ENCODE measurements around the gene PKNOX1.
"Not testable (repeated sequence)": the region's sequence is repeated elsewhere in the genome, so short reads cannot be mapped to it uniquely, and the experiment has no call there.

Gene PKNOX1

DNA sequence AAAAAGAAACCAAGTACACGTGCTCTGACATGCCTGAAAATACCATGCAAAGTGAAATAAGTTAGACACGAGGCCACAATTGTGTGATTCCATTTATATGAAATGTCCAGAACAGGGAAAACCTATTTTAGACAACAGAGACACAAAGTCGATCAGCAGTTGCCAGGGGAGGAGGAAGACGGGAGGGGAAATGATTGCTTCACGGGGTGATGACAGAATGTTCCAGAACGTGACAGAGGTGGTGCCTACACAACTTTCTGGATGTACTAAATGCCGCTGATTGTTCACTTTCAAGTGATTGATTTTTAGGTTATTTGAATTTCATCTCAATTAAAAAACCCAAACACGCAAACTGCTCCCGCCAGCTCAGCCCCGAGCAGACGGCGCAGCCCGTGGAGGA lies 78.8 kb downstream of the PKNOX1 start:
- not testable (repeated sequence) for DNase-seq (ENCODE audit: low spot score)

DNA sequence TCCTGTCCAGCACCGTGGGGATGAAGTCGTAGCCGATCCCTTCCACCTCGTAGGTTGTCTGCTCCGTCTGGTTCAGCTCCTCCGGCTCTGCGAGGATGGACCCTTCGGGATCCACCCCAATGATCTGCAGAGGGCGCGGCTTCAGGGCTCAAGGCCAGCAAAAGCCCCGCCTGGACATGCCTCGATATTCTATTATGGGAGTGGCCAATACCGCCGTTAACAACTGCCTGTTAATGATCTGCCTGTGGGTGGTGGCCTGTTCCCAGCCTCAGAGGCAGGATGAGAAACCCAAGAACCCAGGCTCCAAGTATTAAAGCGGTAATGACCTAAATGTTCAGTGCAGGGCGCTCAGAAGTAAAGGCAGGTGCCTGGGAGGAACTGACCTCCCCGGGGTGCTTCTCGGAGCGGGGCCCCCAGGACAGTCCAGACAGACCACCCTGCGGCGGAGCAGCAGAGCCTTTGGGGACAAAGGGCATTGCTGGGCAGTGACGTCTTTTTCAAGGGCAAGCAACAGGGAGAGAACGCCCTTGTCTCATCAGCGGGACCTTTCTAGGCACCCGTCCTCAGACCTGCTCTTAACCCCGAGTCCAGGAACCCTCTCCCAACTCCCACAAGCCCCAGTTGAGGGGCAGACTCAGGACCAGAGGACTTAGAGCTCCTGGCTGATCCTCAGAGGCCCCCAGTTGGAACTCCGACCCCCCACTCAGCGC lies 88.7 kb downstream of the PKNOX1 start:
- DNase-seq (ENCODE audit: low spot score) = not testable (repeated sequence)

DNA sequence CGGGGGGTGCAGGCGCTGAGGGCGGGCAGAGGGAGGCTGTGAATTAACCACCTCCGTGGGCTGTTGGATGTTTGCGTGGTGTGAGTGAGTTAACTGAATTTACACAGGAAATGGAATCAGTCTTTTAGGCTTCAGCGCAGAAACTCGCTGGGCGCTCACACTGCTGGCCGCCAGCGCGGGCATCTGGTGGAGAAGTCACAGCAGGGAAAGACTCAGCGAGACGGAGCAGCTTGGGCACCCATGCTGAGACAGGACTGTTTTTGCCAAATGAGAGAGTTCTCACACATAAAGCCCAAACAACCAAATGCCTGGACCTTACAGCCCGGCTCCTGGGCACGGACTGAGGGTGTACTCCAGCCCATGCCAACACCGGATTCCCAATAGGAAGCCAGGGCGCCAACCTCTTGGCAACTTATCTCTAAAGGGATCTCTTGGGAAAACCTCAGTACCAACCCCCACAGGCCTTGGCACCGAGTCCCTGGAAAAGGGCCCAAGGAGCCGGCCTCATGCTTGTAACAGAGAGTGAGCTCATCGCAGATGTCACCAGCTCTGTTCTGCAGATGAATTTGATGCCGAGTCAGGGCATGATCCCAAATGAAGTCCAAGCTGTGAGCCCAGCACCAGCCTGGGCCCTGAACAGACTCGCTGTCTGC lies 90.0 kb downstream of the PKNOX1 start:
- DNase-seq (ENCODE audit: low spot score) = not testable (repeated sequence)

DNA sequence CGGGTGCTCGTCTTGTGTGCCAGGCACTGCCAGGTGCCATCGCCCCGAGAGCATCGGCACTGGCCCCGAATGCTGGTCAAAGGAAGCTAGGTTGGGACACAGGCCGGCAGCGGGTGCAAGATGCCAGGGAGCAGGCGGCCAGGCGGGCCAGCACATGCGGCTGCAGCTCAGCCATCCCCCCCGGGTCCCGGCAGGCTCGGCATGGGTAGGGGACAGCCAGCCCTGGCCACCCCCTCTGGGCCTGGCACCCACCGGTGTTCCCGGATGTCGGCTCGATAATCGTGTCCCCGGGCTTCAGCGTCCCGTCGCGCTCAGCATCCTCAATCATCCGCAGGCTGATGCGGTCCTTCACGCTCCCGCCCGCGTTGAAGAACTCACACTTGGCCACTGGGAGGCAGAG lies 91.6 kb downstream of the PKNOX1 start:
- not testable (repeated sequence) for DNase-seq (ENCODE audit: low spot score)

DNA sequence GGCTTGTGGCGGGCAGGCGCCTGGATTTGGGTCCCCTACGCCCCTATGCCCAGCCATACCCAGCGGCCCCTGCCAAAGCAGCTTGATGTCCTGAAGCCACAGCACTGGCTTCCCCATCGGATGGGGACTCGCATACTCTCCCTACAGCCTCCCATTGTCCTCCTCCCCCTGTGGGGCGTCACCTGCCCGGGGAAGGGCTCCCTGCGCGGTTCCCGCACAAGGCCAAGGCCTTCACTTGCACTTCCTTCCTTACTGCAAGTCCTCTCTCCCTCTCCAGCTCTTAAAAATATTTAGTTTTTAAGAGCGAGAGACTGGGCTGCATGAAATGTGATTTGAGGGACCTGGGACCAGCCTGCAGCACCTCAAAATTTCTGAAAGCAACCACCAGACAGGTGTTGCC lies 92.3 kb downstream of the PKNOX1 start:
- DNase-seq (ENCODE audit: low spot score) = not testable (repeated sequence)

DNA sequence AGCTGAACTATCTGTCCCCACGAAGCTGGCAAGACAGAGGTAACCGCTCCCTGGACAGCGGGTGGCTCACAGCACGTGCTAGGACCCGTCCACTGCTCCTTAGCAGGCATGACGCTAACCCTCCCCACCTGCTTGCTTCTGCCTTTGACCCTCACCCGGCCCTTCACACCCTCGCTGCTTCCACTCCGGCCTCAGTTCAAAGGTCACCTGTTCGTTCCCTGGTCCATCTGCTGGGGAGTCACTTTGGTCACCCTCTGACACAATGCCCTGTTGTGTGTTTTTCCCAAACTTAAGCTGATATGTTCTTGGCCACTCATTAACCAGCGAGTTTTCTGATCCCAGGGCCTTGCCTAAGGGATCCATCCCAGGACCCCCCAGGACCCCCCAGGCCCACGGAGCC lies 93.7 kb downstream of the PKNOX1 start:
- not testable (repeated sequence) for DNase-seq (ENCODE audit: low spot score)

DNA sequence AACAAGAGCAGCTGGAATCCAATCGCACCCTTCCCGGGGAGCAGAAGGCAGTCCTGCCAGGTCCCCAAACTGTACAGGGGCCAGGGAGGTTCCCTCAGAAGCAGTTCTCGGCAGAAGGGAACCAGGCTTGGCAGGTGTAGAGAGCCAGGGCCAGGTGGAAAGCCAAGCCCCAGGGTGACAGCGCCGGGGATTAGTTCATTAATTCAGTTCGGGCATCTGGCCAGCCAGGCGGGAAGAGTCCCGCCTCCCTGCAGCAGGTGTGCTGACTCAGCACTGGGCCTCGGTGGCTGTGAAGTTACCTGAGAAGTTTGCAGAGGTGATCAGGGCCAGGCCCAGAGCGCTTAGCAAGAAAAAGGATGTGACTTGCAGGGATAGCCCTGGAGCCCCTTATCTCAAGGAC lies 95.3 kb downstream of the PKNOX1 start:
- DNase-seq (ENCODE audit: low spot score) = not testable (repeated sequence)

DNA sequence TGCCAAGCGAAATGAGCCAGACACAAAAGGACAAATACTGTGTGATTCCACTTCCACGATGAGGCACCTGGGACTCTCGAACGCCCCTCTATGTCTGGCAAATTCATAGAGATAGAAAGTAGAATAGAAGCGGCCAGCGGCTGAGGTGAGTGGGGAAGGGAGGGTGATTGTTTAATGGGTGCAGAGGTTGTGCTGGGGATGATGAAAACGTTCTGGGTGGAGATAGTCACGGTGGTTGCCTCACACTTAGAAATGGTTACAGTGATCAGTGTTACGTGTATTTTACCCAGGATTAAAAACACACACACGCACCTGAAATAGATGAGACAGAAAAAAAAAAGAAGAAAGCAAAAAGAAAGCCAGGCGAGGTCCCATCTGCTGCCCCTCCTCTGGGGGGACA lies 98.4 kb downstream of the PKNOX1 start:
- DNase-seq (ENCODE audit: low spot score) = not testable (repeated sequence)

DNA sequence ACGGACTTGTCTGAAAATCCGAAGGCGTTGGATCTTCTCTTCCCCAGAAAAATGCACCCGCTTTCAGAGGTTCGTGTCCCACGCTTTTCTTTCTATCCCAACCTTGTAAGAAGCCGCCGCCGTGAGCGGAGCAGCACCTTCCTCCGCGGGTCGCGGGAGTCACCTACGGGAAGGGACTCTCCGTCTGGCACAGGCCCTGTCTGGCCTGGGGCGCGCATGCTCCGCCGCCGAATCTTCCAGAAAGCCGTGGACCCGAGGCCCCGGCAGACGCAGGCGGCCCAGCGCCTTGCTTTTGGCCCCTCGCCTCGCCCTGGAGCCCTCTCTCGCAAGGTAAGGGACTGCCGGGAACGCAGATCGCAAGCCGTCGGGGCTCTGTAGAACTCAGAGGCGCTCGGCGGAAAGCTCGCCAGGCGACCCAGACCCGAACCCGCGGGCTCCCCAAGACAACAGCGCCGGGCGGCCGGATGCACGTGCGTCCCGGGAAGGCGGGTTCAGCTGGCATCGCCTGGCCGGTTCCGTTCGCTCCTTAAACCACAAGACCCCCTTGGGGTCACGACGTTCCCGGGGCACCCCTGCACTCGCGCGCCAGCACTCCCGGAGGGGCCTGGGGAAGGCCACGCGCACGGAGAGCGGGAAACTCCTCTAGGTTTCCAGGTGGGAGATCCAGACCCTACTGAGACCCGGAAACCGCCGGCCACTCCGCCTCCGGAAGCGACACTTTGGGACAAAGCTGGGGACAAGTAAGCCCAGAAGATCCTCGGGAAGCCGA lies 100.2 kb downstream of the PKNOX1 start:
- not testable (repeated sequence) for DNase-seq (ENCODE audit: low spot score)

DNA sequence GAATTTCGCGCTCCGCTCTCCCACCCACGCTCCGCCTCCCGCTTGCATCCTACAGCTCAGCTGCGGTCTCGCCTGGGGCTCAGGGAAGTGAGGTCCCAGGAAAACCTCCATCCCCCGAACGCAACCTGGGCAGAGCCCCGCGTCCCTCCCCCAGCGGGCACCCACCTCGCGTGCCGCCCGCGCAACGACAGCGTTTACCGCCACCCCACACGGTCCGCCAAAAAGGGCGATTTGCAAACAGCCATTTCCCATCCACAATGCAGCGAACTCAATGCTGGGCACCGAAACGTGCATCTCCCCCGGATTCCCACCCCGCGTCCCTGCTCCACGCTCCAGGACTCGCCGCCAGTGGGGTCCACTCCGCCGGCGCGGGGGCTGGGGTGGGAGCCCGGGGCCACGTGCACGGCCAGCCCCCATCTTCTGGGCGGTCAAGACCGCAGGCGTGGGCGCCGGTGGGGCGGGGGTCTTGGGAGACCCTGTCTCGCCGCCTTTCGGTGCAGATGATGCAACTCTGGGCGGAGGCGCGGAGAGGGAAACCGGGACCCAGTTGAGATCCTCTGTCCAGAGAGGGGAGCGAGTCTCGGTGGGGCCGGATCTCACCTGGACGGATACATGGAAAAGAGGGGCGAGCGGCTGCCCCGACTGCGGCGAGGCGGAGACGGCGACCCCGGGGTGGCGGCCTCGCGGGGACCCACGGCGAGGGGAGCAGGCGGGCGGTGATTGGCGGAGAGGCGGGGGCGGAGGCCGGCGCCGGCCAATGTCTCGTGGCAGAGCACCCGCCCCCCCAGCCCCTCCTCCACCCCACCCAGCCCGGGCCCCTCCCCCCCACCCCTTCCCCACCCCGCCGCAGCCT lies 101.0 kb downstream of the PKNOX1 start, which contains the start of gene CBS:
Gene CBS (minus strand): TSS at position 666 of the 853 bp plus-strand sequence. CDS start 3,642 bp downstream, outside the sequence.
- DNase-seq (ENCODE audit: low spot score) = not testable (repeated sequence)

DNA sequence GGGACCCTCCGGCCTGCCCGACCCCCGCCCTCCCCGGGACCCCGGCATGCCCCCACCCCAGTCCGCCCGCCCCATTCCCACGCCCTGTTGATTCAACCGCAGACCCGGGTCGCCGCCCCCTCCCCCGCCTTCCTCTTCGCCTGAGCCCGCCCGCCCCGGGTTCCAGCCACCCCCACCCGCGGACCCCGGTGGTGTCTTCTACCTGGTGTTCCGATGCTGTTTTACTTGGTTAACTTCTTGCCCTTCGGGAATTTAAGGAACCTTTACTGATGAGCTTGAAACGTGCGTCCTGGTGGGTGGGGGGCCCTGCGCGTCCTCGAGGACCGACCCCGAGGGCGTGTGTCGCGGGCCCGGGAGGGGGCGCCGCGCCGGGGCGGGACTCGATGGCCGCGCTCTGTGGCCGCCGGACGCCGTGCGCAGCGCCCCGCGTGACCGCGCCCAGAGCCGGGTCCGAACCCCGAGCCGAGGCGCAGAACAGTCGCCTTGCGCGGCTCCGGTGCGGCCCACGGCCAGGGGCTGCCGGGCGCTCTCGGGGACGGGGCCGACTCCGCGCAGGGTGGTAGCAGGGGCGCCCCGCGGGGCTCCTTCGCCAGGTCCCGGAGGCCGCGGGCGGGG lies 101.8 kb downstream of the PKNOX1 start:
- not testable (repeated sequence) for DNase-seq (ENCODE audit: low spot score)

DNA sequence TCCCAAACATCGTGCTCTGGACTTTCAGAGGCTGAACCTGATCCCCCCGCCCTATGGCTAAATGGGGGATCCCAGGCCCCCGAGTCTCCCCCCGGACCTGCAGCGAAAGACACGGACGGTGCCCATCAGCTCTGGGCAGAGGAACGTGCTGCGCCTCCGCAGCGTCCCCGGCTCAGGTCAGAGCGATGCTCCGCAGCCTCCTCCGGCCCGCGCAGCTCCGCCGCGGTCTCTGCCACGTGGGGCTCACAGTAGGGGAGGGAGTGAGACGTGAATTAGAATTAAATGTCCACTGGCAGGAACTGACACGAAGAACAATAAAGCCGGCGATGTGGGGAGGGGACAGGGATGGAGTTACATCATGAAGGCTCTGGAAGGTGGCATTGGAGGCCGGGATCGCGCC lies 102.3 kb downstream of the PKNOX1 start:
- DNase-seq (ENCODE audit: low spot score) = not testable (repeated sequence)

DNA sequence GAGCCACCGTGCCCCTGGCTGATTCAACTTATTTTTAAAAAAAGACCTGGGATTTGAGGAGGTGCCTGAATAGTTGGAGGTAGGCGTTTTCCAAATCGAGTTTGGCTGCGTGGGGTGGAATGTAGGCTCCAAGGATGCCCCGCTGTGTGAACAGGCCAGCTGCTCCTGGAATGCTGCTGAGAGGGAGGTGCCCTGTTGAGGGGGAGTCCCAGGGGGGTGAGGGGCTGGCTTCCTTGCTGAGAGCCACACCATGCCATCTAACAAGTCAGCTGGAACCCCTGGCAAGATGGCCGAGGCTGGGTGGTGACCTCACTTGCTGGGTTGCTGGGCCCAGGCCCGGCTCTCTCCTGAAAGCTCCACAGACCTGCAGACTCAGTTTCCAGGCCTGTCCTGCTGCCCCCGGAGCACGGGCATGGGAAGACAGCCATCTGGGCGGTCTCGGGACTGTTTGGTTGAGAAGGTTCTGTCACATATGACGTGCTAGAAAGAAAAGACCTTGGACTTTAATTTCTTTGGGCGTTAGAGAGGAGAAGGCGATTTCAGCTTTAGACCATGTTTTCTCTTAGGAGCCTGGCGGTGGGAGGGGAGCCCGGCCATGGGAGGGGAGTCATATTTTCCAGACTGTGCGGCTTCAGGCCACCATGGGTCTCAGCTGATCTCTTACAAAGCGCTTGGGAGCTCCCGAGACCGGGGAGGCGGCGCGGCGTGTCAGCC lies 108.4 kb downstream of the PKNOX1 start:
- not testable (repeated sequence) for DNase-seq (ENCODE audit: low spot score)
